HEK293 (cell line): ENCODE results near the gene SHISA9.

Experiments
- CTCF ChIP-seq: fragments of 450-650 bp; formaldehyde crosslinking; IDR thresholded peaks from 2 replicates; pipeline ENCODE4 v1.5.1; 2016; ENCODE audit warnings: missing biosample characterization, missing genetic modification characterization
- GLI4 ChIP-seq: fragments of 450-650 bp; formaldehyde crosslinking; IDR thresholded peaks from 2 replicates; pipeline ENCODE4 v1.5.1; 2016; ENCODE audit warnings: missing biosample characterization, missing genetic modification characterization
- GLIS2 ChIP-seq: fragments of 450-650 bp; formaldehyde crosslinking; IDR thresholded peaks from 2 replicates; pipeline ENCODE4 v1.5.1; 2016; ENCODE audit warnings: missing biosample characterization, missing genetic modification characterization
- KLF9 ChIP-seq: fragments of 450-650 bp; formaldehyde crosslinking; IDR thresholded peaks from 2 replicates; pipeline ENCODE4 v1.5.1; 2016; ENCODE audit warnings: missing biosample characterization, missing genetic modification characterization, low read depth
- REPIN1 ChIP-seq: fragments of 450-650 bp; formaldehyde crosslinking; IDR thresholded peaks from 2 replicates; pipeline ENCODE4 v1.5.1; 2017; ENCODE audit warnings: missing biosample characterization, missing genetic modification characterization, low read depth
- ZBTB1 ChIP-seq: fragments of 450-650 bp; formaldehyde crosslinking; IDR thresholded peaks from 2 replicates; pipeline ENCODE4 v1.5.1; 2016; ENCODE audit warnings: missing biosample characterization, missing genetic modification characterization
- ZBTB6 ChIP-seq: fragments of 450-650 bp; formaldehyde crosslinking; IDR thresholded peaks from 2 replicates; pipeline ENCODE4 v1.5.1; 2017; ENCODE audit warnings: missing biosample characterization, missing genetic modification characterization
- ZNF214 ChIP-seq: fragments of 450-650 bp; formaldehyde crosslinking; IDR thresholded peaks from 2 replicates; pipeline ENCODE4 v1.5.1; 2017; ENCODE audit warnings: missing biosample characterization, mild to moderate bottlenecking, missing genetic modification characterization, borderline replicate concordance
- ZNF26 ChIP-seq: fragments of 450-650 bp; formaldehyde crosslinking; IDR thresholded peaks from 2 replicates; pipeline ENCODE4 v1.5.1; 2016; ENCODE audit warnings: missing biosample characterization, missing genetic modification characterization
- ZNF530 ChIP-seq: fragments of 450-650 bp; formaldehyde crosslinking; IDR thresholded peaks from 2 replicates; pipeline ENCODE4 v1.5.1; 2016; ENCODE audit warnings: low read depth, missing biosample characterization, missing genetic modification characterization
- ZNF580 ChIP-seq: fragments of 450-650 bp; formaldehyde crosslinking; IDR thresholded peaks from 2 replicates; pipeline ENCODE4 v1.5.1; 2016; ENCODE audit warnings: missing biosample characterization, missing genetic modification characterization
- ZNF596 ChIP-seq: fragments of 450-650 bp; IDR thresholded peaks from 2 replicates; pipeline ENCODE4 v1.5.0; 2018; ENCODE audit warnings: missing biosample characterization, mild to moderate bottlenecking, missing genetic modification characterization, moderate library complexity
- ZNF623 ChIP-seq: fragments of 450-650 bp; formaldehyde crosslinking; IDR thresholded peaks from 2 replicates; pipeline ENCODE4 v1.5.1; 2016; ENCODE audit warnings: missing biosample characterization, missing genetic modification characterization
- ZNF776 ChIP-seq: fragments of 450-650 bp; formaldehyde crosslinking; IDR thresholded peaks from 2 replicates; pipeline ENCODE4 v1.5.0; 2017; ENCODE audit warnings: missing biosample characterization, missing genetic modification characterization, borderline replicate concordance

- TF ChIP-seq GLIS2 (tag by site-specific recombination) (no peak), KLF9 (tag by site-specific recombination) (no peak), ZNF776 (tag by site-specific recombination) (no peak), ZNF596 (tag by site-specific recombination) (no peak), ZBTB6 (tag by site-specific recombination) (no peak), CTCF (tag by site-specific recombination) (no peak), GLI4 (tag by site-specific recombination) (no peak), ZNF530 (tag by site-specific recombination) (no peak), ZNF214 (no peak), ZBTB1 (tag by site-specific recombination) (no peak), ZNF623 (tag by site-specific recombination) (no peak), REPIN1 (no peak), ZNF580 (tag by site-specific recombination) (no peak), ZNF26 (tag by site-specific recombination) (no peak)
These were observed 24.6 kb upstream of the SHISA9 start for GRCh38 chr16:12876778-12877177.
